ENCODE data around the gene SKA2.
"Not testable (repeated sequence)": the region's sequence is repeated elsewhere in the genome, so short reads cannot be mapped to it uniquely, and the experiment has no call there.

Gene SKA2

GRCh38 chr17:59154721-59155438, at the start of gene SKA2:
Gene SKA2, minus strand, starts transcription at chr17:59155186. Its CDS starts 23 bp downstream, at chr17:59155163.
- DNase-seq (ENCODE audit: low read depth in 2 of 2): peak; percentile 93

GRCh38 chr17:59202320-59202719, 47.3 kb upstream of the SKA2 start:
- DNase-seq (ENCODE audit: low read depth in 2 of 2): no peak

- no peak for DNase-seq (ENCODE audit: low read depth in 2 of 2)
Observed at GRCh38 chr17:59199398-59199797, 44.4 kb upstream of the SKA2 start.

GRCh38 chr17:59193336-59193862, 38.4 kb upstream of the SKA2 start:
- DNase-seq (ENCODE audit: low read depth in 2 of 2): no peak

- DNase-seq (ENCODE audit: low read depth in 2 of 2): no peak
Observed at GRCh38 chr17:59190806-59191205, 35.8 kb upstream of the SKA2 start.

GRCh38 chr17:59186850-59187249, 31.9 kb upstream of the SKA2 start:
- no peak for DNase-seq (ENCODE audit: low read depth in 2 of 2)

- DNase-seq (ENCODE audit: low read depth in 2 of 2): no peak
Observed at GRCh38 chr17:59185997-59186396, 31.0 kb upstream of the SKA2 start.

GRCh38 chr17:59181481-59181880, 26.5 kb upstream of the SKA2 start:
- no peak for DNase-seq (ENCODE audit: low read depth in 2 of 2)

- no peak for DNase-seq (ENCODE audit: low read depth in 2 of 2)
Observed at GRCh38 chr17:59180626-59181025, 25.6 kb upstream of the SKA2 start.

GRCh38 chr17:59179601-59180000, 24.6 kb upstream of the SKA2 start:
- not testable (repeated sequence) for DNase-seq (ENCODE audit: low read depth in 2 of 2)

GRCh38 chr17:59178266-59178985, 23.4 kb upstream of the SKA2 start:
- DNase-seq (ENCODE audit: low read depth in 2 of 2): no peak

- no peak for DNase-seq (ENCODE audit: low read depth in 2 of 2)
Observed at GRCh38 chr17:59175076-59175475, 20.1 kb upstream of the SKA2 start.

GRCh38 chr17:59174671-59175070, 19.7 kb upstream of the SKA2 start:
- no peak for DNase-seq (ENCODE audit: low read depth in 2 of 2)

GRCh38 chr17:59172436-59173004, 17.5 kb upstream of the SKA2 start:
- DNase-seq (ENCODE audit: low read depth in 2 of 2): no peak

GRCh38 chr17:59167571-59168001, 12.6 kb upstream of the SKA2 start:
- DNase-seq (ENCODE audit: low read depth in 2 of 2): no peak

- DNase-seq (ENCODE audit: low read depth in 2 of 2): no peak
Observed at GRCh38 chr17:59165933-59166342, 11.0 kb upstream of the SKA2 start.

GRCh38 chr17:59161477-59161876, 6.5 kb upstream of the SKA2 start:
- no peak for DNase-seq (ENCODE audit: low read depth in 2 of 2)

GRCh38 chr17:59160157-59161025, 5.4 kb upstream of the SKA2 start:
- DNase-seq (ENCODE audit: low read depth in 2 of 2): no peak

GRCh38 chr17:59155439-59156177, 622 bp upstream of the SKA2 start, which contains the start of gene PRR11:
Gene PRR11, plus strand, starts transcription at chr17:59155746. Its CDS starts 14,007 bp downstream, at chr17:59169753.
- DNase-seq (ENCODE audit: low read depth in 2 of 2): peak; percentile 76 to 79

GRCh38 chr17:59154292-59154720, 680 bp downstream of the SKA2 start:
- no peak for DNase-seq (ENCODE audit: low read depth in 2 of 2)

- no peak for DNase-seq (ENCODE audit: low read depth in 2 of 2)
Observed at GRCh38 chr17:59152925-59153324, 2.1 kb downstream of the SKA2 start.
